Smooth muscle cell (in vitro differentiated cells): Measurements from ENCODE around the gene PTPN4. TPM values are rescaled to one million over a fixed set of nuclear protein-coding genes. Genes with fewer than 3 reads are reported as not detected.

ENCODE experiments used
- DNase-seq: peaks from one replicate; lab custom pipeline; 2025; ENCODE audit not compliant: unreplicated experiment; lab: John Stamatoyannopoulos, UW
- H2AFZ ChIP-seq: fragments of 200-600 bp; sonication (generic); 2 replicates; pipeline ENCODE4 v1.6.0; 2016; ENCODE audit warnings: antibody characterized with exemption, low read depth, mild to moderate bottlenecking
- H3F3A ChIP-seq: fragments of 200-600 bp; sonication (generic); 2 replicates; pipeline ENCODE4 v1.6.0; 2017; ENCODE audit warnings: antibody characterized with exemption, low read depth
- H3K27ac ChIP-seq: fragments of 200-600 bp; sonication (generic); 2 replicates; pipeline ENCODE4 v1.5.1; 2016; ENCODE audit warnings: low read depth, mild to moderate bottlenecking
- H3K27me3 ChIP-seq: fragments of 200-600 bp; sonication (generic); 2 replicates; pipeline ENCODE4 v1.6.1; 2016; ENCODE audit warnings: low read depth, mild to moderate bottlenecking
- H3K36me3 ChIP-seq: fragments of 200-600 bp; sonication (generic); 2 replicates; pipeline ENCODE4 v1.5.1; 2016; ENCODE audit warnings: low read depth
- H3K4me1 ChIP-seq: fragments of 200-600 bp; sonication (generic); 2 replicates; pipeline ENCODE4 v1.5.1; 2016; ENCODE audit warnings: low read depth
- H3K4me2 ChIP-seq: fragments of 200-600 bp; sonication (generic); 2 replicates; pipeline ENCODE4 v1.6.0; 2016; ENCODE audit warnings: mild to moderate bottlenecking
- H3K4me3 ChIP-seq: fragments of 200-600 bp; sonication (generic); 2 replicates; pipeline ENCODE4 v1.5.1; 2016; ENCODE audit warnings: mild to moderate bottlenecking
- H3K79me2 ChIP-seq: fragments of 200-600 bp; sonication (generic); 2 replicates; pipeline ENCODE4 v1.6.0; 2016; ENCODE audit warnings: low read depth, mild to moderate bottlenecking
- H3K9ac ChIP-seq: fragments of 200-600 bp; sonication (generic); 2 replicates; pipeline ENCODE4 v1.6.0; 2016; ENCODE audit warnings: low read depth
- H3K9me3 ChIP-seq: fragments of 200-600 bp; sonication (generic); replicated peaks from 2 replicates; pipeline ENCODE4 v1.5.1; 2016; ENCODE audit warnings: low read depth
- H4K20me1 ChIP-seq: fragments of 200-600 bp; sonication (generic); 2 replicates; pipeline ENCODE4 v1.6.0; 2016; ENCODE audit warnings: low read depth
- WGBS: methylation state at CpG from one replicate; pipeline ENCODE4 v1.1.7; 2016; ENCODE audit warnings: low lambda C conversion rate; 5-methylcytosine and 5-hydroxymethylcytosine counted together
- polyA plus RNA-seq: library from polyadenylated mRNA; unstranded; fragments of >200 nt; fragmentation: Nextera tagmentation; extraction: Ambion mirVana; gene quantifications from 2 replicates; pipeline ENCODE4 v1.2.1, GENCODE V29; 2016
- total RNA-seq: library from RNA; depleted of rRNA; stranded (reverse); fragments of >200 nt; gene quantifications from 2 replicates; pipeline ENCODE4 v1.2.3, GENCODE V29; 2014
- TF ChIP-seq, protein P1 (sequence below): fragments of 200-600 bp; sonication (generic); IDR thresholded peaks from 2 replicates; pipeline ENCODE4 v1.5.1; 2017; ENCODE audit warnings: borderline replicate concordance, mild to moderate bottlenecking, antibody characterized with exemption; ENCODE audit not compliant: insufficient read depth, poor library complexity, severe bottlenecking

PTPN4 gene
- total and polyA plus RNA-seq, 2 experiments from 2014 or later, result 9.7 to 26.2 TPM

DNA sequence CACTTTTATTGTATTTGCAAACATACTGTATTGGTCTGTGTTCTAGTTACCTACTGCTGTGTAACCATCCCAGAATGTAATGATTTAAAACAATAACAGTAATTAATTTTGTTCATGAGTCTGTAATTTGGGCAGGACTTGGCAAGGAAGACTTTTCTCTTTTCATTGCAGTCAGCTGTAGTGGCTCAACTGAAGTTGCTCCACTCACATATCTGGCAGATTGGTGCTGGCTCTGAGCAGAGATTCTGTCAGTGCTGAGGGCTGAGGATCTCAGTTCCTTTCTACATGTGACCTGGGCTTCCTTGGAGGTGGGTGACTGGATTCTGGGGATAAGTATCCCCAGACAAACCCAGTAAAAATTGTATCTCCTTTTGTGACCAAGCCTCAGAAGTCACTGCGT, 26.6 kb downstream of the PTPN4 start:
- TF ChIP-seq, protein P1, sequence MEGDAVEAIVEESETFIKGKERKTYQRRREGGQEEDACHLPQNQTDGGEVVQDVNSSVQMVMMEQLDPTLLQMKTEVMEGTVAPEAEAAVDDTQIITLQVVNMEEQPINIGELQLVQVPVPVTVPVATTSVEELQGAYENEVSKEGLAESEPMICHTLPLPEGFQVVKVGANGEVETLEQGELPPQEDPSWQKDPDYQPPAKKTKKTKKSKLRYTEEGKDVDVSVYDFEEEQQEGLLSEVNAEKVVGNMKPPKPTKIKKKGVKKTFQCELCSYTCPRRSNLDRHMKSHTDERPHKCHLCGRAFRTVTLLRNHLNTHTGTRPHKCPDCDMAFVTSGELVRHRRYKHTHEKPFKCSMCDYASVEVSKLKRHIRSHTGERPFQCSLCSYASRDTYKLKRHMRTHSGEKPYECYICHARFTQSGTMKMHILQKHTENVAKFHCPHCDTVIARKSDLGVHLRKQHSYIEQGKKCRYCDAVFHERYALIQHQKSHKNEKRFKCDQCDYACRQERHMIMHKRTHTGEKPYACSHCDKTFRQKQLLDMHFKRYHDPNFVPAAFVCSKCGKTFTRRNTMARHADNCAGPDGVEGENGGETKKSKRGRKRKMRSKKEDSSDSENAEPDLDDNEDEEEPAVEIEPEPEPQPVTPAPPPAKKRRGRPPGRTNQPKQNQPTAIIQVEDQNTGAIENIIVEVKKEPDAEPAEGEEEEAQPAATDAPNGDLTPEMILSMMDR, result no peak
- no peaks in the 10 kb centered on the region for H3F3A ChIP-seq
- H3K4me3 ChIP-seq, result no peak overlapping the region
- H4K20me1 ChIP-seq, result peaks cover 41% of the 10 kb centered on the region
- H3K9ac ChIP-seq, result no peak overlapping the region
- no peak overlapping the region for H3K27ac ChIP-seq
- H2AFZ ChIP-seq, result no peak overlapping the region
- peaks cover 11% of the 10 kb centered on the region for H3K9me3 ChIP-seq
- 96% methylated on average over 1 of the region's 1 CpG for WGBS
- DNase-seq, result no peak
- peaks cover 2% of the 10 kb centered on the region for H3K36me3 ChIP-seq
- H3K79me2 ChIP-seq, result peaks cover 62% of the 10 kb centered on the region
- no peaks in the 10 kb centered on the region for H3K4me1 ChIP-seq
- no peak overlapping the region for H3K4me2 ChIP-seq
- H3K27me3 ChIP-seq, result no peaks in the 10 kb centered on the region

DNA sequence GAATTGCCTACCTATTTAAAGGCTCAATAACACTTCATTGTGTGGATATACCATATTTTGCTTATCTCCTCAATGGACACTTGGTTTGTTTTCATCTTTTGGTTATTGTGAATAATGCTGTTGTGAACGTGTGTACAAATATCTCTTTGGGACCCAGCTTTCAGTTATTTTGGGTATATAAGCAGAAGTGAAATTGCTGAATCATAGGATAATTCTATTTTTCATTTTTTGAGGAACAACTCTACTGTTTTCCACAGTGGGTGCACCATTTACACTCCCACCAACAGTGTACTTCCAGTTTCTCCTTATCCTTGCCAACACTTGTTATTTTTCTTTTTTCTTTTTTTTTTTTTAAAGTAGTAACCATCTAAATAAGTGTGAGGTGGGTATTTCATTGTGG, 29.0 kb downstream of the PTPN4 start:
- H2AFZ ChIP-seq, result no peak overlapping the region
- H3K4me3 ChIP-seq, result no peak overlapping the region
- no peak overlapping the region for H3K9ac ChIP-seq
- peaks cover 51% of the 10 kb centered on the region for H3K79me2 ChIP-seq
- peaks cover 15% of the 10 kb centered on the region for H3K9me3 ChIP-seq
- no peaks in the 10 kb centered on the region for H3F3A ChIP-seq
- DNase-seq, result no peak
- H3K27ac ChIP-seq, result no peak overlapping the region
- H3K27me3 ChIP-seq, result no peaks in the 10 kb centered on the region
- no peaks in the 10 kb centered on the region for H3K4me1 ChIP-seq
- 97% methylated on average over 1 of the region's 1 CpG for WGBS
- H4K20me1 ChIP-seq, result peaks cover 19% of the 10 kb centered on the region
- peaks cover 9% of the 10 kb centered on the region for H3K36me3 ChIP-seq
- H3K4me2 ChIP-seq, result no peak overlapping the region
- TF ChIP-seq, protein P1, result no peak

DNA sequence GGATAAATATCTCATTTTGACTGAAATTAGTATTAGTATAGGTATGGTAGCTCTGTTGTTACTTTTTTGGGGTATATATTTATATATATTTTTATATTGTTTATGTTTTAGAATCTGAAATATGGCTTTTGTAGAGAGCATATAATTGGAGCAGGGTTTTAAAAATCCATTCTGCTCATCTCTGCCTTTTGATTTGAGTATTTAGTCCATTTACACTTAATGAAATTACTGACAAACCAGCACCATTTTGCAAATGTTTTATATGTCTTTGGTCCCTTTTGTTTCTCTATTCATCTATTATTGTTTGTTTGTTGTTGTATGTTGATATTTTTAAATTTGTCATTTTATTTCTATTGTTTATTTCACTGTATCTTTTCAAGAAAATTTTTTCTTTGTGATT, 30.7 kb downstream of the PTPN4 start:
- H3K4me1 ChIP-seq, result peaks cover 5% of the 10 kb centered on the region
- H3K9ac ChIP-seq, result no peak overlapping the region
- H2AFZ ChIP-seq, result no peak overlapping the region
- peaks cover 18% of the 10 kb centered on the region for H4K20me1 ChIP-seq
- no peak overlapping the region for H3K27ac ChIP-seq
- TF ChIP-seq, protein P1, result no peak
- no peak overlapping the region for H3K4me2 ChIP-seq
- H3K4me3 ChIP-seq, result no peak overlapping the region
- no peak for DNase-seq
- peaks cover 47% of the 10 kb centered on the region for H3K79me2 ChIP-seq
- H3K27me3 ChIP-seq, result no peaks in the 10 kb centered on the region
- peaks cover 15% of the 10 kb centered on the region for H3K9me3 ChIP-seq
- H3K36me3 ChIP-seq, result peaks cover 9% of the 10 kb centered on the region
- H3F3A ChIP-seq, result no peaks in the 10 kb centered on the region

DNA sequence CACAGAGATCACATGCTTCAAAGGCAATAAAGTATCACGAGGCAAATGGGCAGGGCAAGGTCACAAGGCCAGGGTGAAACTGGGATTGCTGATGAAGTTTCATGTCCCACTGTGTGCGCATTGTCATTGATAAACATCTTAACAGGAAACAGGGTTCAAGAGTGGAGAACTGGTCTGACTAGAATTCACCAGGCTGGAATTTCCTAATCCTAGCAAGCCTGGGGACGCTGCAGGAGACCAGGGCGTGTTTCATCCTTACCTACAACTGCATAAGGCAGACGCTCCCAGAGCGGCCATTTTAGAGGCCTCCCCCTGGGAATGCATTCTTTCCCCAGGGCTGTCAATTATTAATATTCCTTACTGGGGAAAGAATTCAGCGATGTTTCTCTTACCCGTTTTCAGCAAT, 33.2 kb downstream of the PTPN4 start:
- H3K9ac ChIP-seq, result no peak overlapping the region
- peaks cover 19% of the 10 kb centered on the region for H4K20me1 ChIP-seq
- H3K36me3 ChIP-seq, result peaks cover 9% of the 10 kb centered on the region
- no peak overlapping the region for H3K4me3 ChIP-seq
- no peaks in the 10 kb centered on the region for H3K27me3 ChIP-seq
- H3K79me2 ChIP-seq, result peaks cover 43% of the 10 kb centered on the region
- H2AFZ ChIP-seq, result no peak overlapping the region
- TF ChIP-seq, protein P1, result no peak
- no peak overlapping the region for H3K4me2 ChIP-seq
- H3F3A ChIP-seq, result no peaks in the 10 kb centered on the region
- peaks cover 5% of the 10 kb centered on the region for H3K4me1 ChIP-seq
- no peak for DNase-seq
- peaks cover 15% of the 10 kb centered on the region for H3K9me3 ChIP-seq
- no peak overlapping the region for H3K27ac ChIP-seq
- WGBS, result 94% methylated on average over 8 of the region's 8 CpGs
